Keratinocyte (primary cell): ENCODE results near the gene KCNG1. TPM values are rescaled to one million over a fixed set of nuclear protein-coding genes. Genes with fewer than 3 reads are reported as not detected.

ENCODE experiments used
- DNase-seq: peaks from one replicate; pipeline ENCODE4 v3.0.0-alpha.2; 2011; ENCODE audit warnings: low read depth, missing footprints, low spot score
- FAIRE-seq: peaks from 2 replicates; lab custom pipeline; 2011; peaks lifted over from hg19 to GRCh38; lab: Jason Lieb, UNC
- H2AFZ ChIP-seq: 2 replicates; pipeline ENCODE4 v1.6.0; 2012; ENCODE audit warnings: low read length, control low read depth, inconsistent platforms; ENCODE audit not compliant: control insufficient read depth
- H3K27ac ChIP-seq: 2 replicates; pipeline ENCODE4 v1.5.1; 2011; ENCODE audit warnings: low read length; ENCODE audit not compliant: control insufficient read depth, insufficient read depth
- H3K27me3 ChIP-seq: 3 replicates; pipeline ENCODE4 v1.6.0; 2011; ENCODE audit warnings: low read length; ENCODE audit not compliant: control insufficient read depth, insufficient read depth; ENCODE audit errors: extremely low read depth
- H3K36me3 ChIP-seq, 2 experiments: 2 replicates in 1 of 2; 3 replicates in 1 of 2; pipeline ENCODE4 v1.5.1; 2011; ENCODE audit warnings: low read length in 2 of 2, mild to moderate bottlenecking in 1 of 2; ENCODE audit not compliant: control insufficient read depth in 2 of 2, insufficient read depth in 2 of 2; ENCODE audit errors: extremely low read depth in 1 of 2
- H3K4me1 ChIP-seq: 3 replicates; pipeline ENCODE4 v1.5.1; 2011; ENCODE audit warnings: low read length; ENCODE audit not compliant: control insufficient read depth, insufficient read depth; ENCODE audit errors: extremely low read depth
- H3K4me2 ChIP-seq: 3 replicates; pipeline ENCODE4 v1.6.0; 2011; ENCODE audit warnings: low read depth, low read length; ENCODE audit not compliant: control insufficient read depth, insufficient read depth; ENCODE audit errors: extremely low read depth
- H3K4me3 ChIP-seq, 3 experiments: fragments of 200-600 bp in 1 of 3; sonication (generic) in 1 of 3; 2 replicates in 2 of 3; 3 replicates in 1 of 3; pipeline ENCODE4 v1.5.1; 2011 to 2016; ENCODE audit warnings: low read length in 3 of 3, mild to moderate bottlenecking in 3 of 3, control low read depth in 2 of 3, inconsistent platforms in 1 of 3, low read depth in 1 of 3, mixed read lengths in 1 of 3, mixed run types in 1 of 3, moderate library complexity in 1 of 3; ENCODE audit not compliant: control insufficient read depth in 2 of 3, insufficient read depth in 2 of 3; ENCODE audit errors: extremely low read depth in 1 of 3
- H3K79me2 ChIP-seq: 2 replicates; pipeline ENCODE4 v1.6.0; 2012; ENCODE audit warnings: low read length; ENCODE audit not compliant: control insufficient read depth, insufficient read depth
- H3K9ac ChIP-seq: 3 replicates; pipeline ENCODE4 v1.6.0; 2011; ENCODE audit warnings: low read length; ENCODE audit not compliant: control insufficient read depth, insufficient read depth; ENCODE audit errors: extremely low read depth
- H3K9me1 ChIP-seq: 3 replicates; pipeline ENCODE4 v1.6.0; 2011; ENCODE audit warnings: low read length; ENCODE audit not compliant: control insufficient read depth, insufficient read depth; ENCODE audit errors: extremely low read depth
- H3K9me3 ChIP-seq: 2 replicates; pipeline ENCODE4 v1.5.1; 2012; ENCODE audit warnings: low read depth, low read length; ENCODE audit not compliant: control insufficient read depth
- H4K20me1 ChIP-seq: 3 replicates; pipeline ENCODE4 v1.6.0; 2011; ENCODE audit warnings: low read length; ENCODE audit not compliant: control insufficient read depth, insufficient read depth; ENCODE audit errors: extremely low read depth
- EZH2 ChIP-seq: IDR thresholded peaks from one replicate; pipeline ENCODE4 v1.6.1; 2012; ENCODE audit warnings: inconsistent platforms, mild to moderate bottlenecking, low read length, moderate library complexity
- dilution Hi-C: fragments of 300-500 bp; cut with MboI; formaldehyde crosslinking; loops from one replicate; pipeline ENCODE4 v1.7.0; 2020; ENCODE audit warnings: low sequenced_read_pairs; ENCODE audit not compliant: extremely low pct_ligation_motif_present
- polyA plus RNA-seq, 5 experiments: library from polyadenylated mRNA; depleted of rRNA in 3 of 5; stranded (reverse) in 3 of 5; stranded (forward) in 1 of 5; unstranded in 1 of 5; fragments of >200 nt; gene quantifications; 1 replicate in 1 of 5; 2 replicates in 3 of 5; 3 replicates in 1 of 5; pipeline versions ENCODE4 v1.2.1 to v1.2.3, GENCODE V29; 2011 to 2012; ENCODE audit warnings: missing spikeins in 2 of 5, low read depth in 1 of 5, low replicate concordance in 1 of 5
- TF ChIP-seq, protein P1 (sequence below), 3 experiments: IDR thresholded peaks in 1 of 3; conservative IDR thresholded peaks in 1 of 3; optimal IDR thresholded peaks in 1 of 3; 2 replicates in 2 of 3; 3 replicates in 1 of 3; pipeline versions ENCODE3 to v1.5.1; 2011; ENCODE audit warnings: low read length in 3 of 3, mild to moderate bottlenecking in 3 of 3, moderate library complexity in 2 of 3, control low read depth in 1 of 3, inconsistent platforms in 1 of 3; ENCODE audit not compliant: insufficient read depth in 2 of 3; ENCODE audit errors: extremely low read depth in 1 of 3

KCNG1 gene
- polyA plus RNA-seq, 1 donor (not counting 4 experiments of a cell fraction or from before 2014, with no cell fraction given): 2.5 TPM

DNA sequence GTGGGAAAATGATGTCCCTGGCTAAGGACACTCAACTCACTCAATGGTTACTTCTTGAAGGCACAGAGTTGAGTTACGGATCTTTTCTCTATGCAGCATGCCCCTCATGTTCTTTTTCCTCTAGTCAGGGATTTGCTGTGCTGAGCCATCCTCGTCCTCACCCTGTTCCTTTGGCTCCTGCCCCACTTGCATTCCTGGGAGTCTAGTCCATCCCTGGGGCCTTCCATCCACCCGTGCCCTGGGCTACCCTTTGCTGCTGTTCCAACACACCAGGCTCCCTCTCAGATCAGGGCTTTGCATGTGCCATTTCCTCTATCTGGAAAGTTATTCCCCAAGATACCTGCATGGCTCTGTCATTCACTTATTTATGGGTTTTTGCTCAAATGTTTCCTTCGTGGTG lies 13.3 kb upstream of the KCNG1 start:
- Histone ChIP-seq H2AFZ (no peak overlapping the region), H4K20me1 (no peaks in the 10 kb centered on the region), H3K4me2 (no peak overlapping the region), H3K36me3 (no peaks in the 10 kb centered on the region), H3K9me3 (peaks cover 6% of the 10 kb centered on the region), H3K9ac (no peak overlapping the region), H3K4me1 (peaks cover 13% of the 10 kb centered on the region), H3K79me2 (no peaks in the 10 kb centered on the region), H3K4me3 (no peak overlapping the region), H3K27me3 (peaks cover 7% of the 10 kb centered on the region), H3K9me1 (no peaks in the 10 kb centered on the region), H3K27ac (no peak overlapping the region)
- TF ChIP-seq, protein P1, sequence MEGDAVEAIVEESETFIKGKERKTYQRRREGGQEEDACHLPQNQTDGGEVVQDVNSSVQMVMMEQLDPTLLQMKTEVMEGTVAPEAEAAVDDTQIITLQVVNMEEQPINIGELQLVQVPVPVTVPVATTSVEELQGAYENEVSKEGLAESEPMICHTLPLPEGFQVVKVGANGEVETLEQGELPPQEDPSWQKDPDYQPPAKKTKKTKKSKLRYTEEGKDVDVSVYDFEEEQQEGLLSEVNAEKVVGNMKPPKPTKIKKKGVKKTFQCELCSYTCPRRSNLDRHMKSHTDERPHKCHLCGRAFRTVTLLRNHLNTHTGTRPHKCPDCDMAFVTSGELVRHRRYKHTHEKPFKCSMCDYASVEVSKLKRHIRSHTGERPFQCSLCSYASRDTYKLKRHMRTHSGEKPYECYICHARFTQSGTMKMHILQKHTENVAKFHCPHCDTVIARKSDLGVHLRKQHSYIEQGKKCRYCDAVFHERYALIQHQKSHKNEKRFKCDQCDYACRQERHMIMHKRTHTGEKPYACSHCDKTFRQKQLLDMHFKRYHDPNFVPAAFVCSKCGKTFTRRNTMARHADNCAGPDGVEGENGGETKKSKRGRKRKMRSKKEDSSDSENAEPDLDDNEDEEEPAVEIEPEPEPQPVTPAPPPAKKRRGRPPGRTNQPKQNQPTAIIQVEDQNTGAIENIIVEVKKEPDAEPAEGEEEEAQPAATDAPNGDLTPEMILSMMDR (optimal IDR thresholded peaks at IDR 0.05 in 1 of 3, IDR thresholded peaks at IDR 0.05 in 1 of 3, conservative IDR thresholded peaks at IDR 0.05 in 1 of 3; ENCODE audit: extremely low read depth in 1 of 3, insufficient read depth in 2 of 3, low read length in 3 of 3): no peak
- TF ChIP-seq EZH2: no peak
- FAIRE-seq: no peak
- dilution Hi-C loops: no loop called here
- DNase-seq: no peak

DNA sequence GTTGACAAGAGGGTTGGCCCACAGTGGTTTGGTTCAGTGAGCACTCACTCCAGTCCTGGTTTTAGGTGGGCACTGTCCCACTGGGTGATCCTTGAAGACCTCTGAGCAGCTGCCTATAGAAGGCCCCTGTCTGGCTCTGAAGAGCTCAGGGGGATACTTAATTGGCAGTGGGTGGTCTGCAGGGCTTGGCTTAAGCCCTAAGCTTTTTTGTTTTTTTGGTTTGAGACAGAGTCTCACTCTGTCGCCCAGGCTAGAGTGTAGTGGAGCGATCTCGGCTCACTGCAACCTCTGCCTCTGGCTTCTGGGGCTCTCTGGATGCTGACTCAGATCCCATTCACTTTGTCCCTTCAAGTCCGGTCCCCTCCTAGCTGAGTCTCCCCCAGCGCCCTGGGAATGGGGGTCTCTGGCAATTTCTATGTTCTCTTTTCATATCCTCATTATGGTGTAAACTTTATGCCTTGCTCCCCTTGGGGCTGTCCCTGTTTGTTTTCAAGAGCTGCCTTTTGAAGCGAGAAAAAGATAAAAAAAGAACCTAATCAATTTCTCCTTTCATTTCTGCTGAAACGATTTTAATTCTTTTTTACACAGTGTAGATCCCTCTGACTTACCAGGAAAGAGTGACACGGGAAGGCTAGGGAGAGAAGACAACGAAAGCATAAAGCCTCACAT lies 12.2 kb upstream of the KCNG1 start:
- Histone ChIP-seq H3K9ac (no peak overlapping the region), H3K27me3 (peaks cover 11% of the 10 kb centered on the region), H3K79me2 (no peaks in the 10 kb centered on the region), H3K9me3 (peaks cover 6% of the 10 kb centered on the region), H2AFZ (no peak overlapping the region), H3K4me2 (no peak overlapping the region), H3K36me3 (no peaks in the 10 kb centered on the region), H3K27ac (no peak overlapping the region), H3K4me1 (peaks cover 13% of the 10 kb centered on the region), H3K9me1 (no peaks in the 10 kb centered on the region), H4K20me1 (no peaks in the 10 kb centered on the region), H3K4me3 (no peak overlapping the region)
- TF ChIP-seq, protein P1 (optimal IDR thresholded peaks at IDR 0.05 in 1 of 3, IDR thresholded peaks at IDR 0.05 in 1 of 3, conservative IDR thresholded peaks at IDR 0.05 in 1 of 3; ENCODE audit: extremely low read depth in 1 of 3, insufficient read depth in 2 of 3, low read length in 3 of 3): no peak
- no peak for TF ChIP-seq EZH2
- dilution Hi-C loops: no loop called here
- no peak for FAIRE-seq
- DNase-seq: no peak
